Motor neuron (in vitro differentiated cells): ENCODE results near the gene HELB. TPM values are rescaled to one million over a fixed set of nuclear protein-coding genes. Genes with fewer than 3 reads are reported as not detected.

Experiments used
- ATAC-seq, 8 experiments: fragments of 200-7000 bp; cut with Tn5 transposase; replicated peaks in 6 of 8; 2 replicates each; pipeline ENCODE4 v1.8.0; 2021; ENCODE audit warnings: mild to moderate bottlenecking in 8 of 8, moderate library complexity in 8 of 8
- H3K27ac ChIP-seq, 2 donors: fragments of 250-450 bp; sonication (Bioruptor Pico); 2 replicates each; pipeline ENCODE4 v1.9.0; 2021; ENCODE audit warnings: antibody characterized with exemption in 2 of 2, mild to moderate bottlenecking in 2 of 2, moderate library complexity in 1 of 2
- H3K4me1 ChIP-seq, 2 donors: fragments of 250-450 bp; sonication (Bioruptor Pico); replicated peaks in 1 of 2; 2 replicates each; pipeline ENCODE4 v1.6.1; 2021; ENCODE audit warnings: antibody characterized with exemption in 2 of 2, mild to moderate bottlenecking in 2 of 2, moderate library complexity in 1 of 2
- H3K4me3 ChIP-seq, 5 donors: fragments of 250-450 bp; sonication (Bioruptor Pico); 2 replicates each; pipeline ENCODE4 v1.9.0; 2021; ENCODE audit warnings: antibody characterized with exemption in 5 of 5, mild to moderate bottlenecking in 5 of 5, moderate library complexity in 4 of 5
- WGBS, 10 experiments: fragments of 450-650 bp; shearing (Covaris generic); methylation state at CpG; one replicate each; pipeline ENCODE4 v1.0.0; 2022; 5-methylcytosine and 5-hydroxymethylcytosine counted together
- in situ Hi-C, 9 experiments: fragments of 400-800 bp; cut with MboI; loops; one replicate each; pipeline ENCODE4 v1.15.0; 2021; ENCODE audit warnings: low sequenced_read_pairs in 9 of 9, low pct_unique_long_range_greater_than_20kb in 2 of 9; ENCODE audit not compliant: unreplicated experiment in 9 of 9
- total RNA-seq, 8 experiments: library from RNA; unstranded; fragments of 300-600 nt; gene quantifications; 2 replicates each; pipeline versions ENCODE4 v1.2.3 to v1.2.4, GENCODE V29; 2022

The HELB gene
- total RNA-seq, result 10 to 100 TPM in 1 of 8 experiments, 1 to 10 TPM in 7; 3.0 to 15.8 (median 4.6) TPM

DNA sequence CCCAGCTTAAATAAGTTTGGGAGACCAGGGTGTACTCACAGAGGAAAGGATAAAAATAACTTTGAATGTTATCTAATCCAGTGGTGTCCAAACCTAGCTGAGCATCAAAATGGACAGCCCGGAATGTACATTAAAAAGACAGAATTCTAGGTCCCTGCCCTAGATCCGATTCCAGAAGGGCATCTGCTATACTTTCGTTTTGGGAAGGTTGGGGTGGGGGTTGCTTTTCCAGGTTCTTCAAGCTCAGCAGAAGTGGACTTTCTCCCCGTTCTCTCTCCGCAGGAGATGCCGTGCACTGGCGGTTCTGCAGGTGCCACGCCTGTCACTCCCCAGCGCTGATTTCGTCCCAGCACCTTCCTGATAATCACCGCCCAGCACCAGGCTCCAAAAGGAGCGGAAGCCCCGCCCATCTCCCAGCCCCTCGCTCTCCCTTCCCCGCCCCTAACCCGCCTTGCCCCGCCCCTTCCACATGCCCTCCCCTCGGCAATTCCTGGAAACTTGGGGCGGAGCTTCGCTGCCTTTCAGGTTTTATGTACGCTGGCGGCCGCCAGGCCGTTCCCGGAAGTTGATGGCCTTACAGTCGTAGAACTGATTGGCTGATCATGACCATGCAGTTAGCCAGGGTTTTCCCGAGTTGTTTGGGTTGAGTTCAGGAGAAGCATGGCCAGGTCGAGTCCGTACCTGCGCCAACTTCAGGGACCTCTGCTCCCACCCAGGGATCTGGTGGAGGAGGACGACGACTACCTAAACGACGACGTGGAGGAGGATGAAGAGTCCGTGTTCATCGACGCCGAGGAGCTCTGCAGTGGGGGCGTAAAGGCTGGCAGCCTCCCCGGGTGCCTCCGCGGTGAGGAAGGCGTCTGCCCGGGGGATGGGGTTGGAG is at the start of gene HELB:
TSS of gene HELB (plus strand) at position 550 of the 883 bp plus-strand sequence. CDS start at position 661, 111 bp downstream.
- 0 to 4% (median 0%) methylated on average over 1 to 18 of the region's 45 CpGs; no CpG with 5 or more reads in 1 of the 10 experiments for WGBS, 10 experiments
- H3K4me1 ChIP-seq, result peaks cover 5% of the 10 kb centered on the region in 2 donors
- in situ Hi-C loops, result no loop called here
- ATAC-seq, result peak; percentile 94 to 98 (median 97)
- H3K4me3 ChIP-seq, result peak within 1 kb of the TSS; percentile 45 to 97 (median 71)
- H3K27ac ChIP-seq, result peak within 1 kb of the TSS in 1 of 2 donors; percentile 37

DNA sequence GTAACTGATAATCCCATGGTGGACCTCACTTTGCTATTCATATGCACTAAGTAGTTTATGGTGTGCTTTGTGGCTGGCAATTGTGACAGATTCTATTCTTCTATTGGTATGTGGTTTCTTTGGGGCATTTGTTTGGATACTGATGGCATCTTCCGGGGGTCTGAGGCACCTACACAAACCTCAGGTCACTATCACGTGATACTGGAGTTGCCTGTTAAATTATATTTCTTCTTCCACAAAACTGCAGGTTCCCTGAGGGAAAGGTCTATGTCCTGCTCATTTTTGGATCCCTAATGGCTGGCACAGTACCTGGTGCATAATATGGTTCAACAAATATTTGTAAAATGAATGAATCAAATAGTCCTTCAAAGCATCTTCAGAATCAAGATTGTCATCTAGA is 49.5 kb upstream of the HELB start:
- Histone ChIP-seq H3K27ac (no peak overlapping the region), H3K4me1 (no peaks in the 10 kb centered on the region), H3K4me3 (no peak overlapping the region)
- ATAC-seq, result no peak
- WGBS, 10 experiments, result 50 to 100% (median 86%) methylated on average over 1 to 2 of the region's 2 CpGs; no CpG with 5 or more reads in 4 of the 10 experiments
- in situ Hi-C loops, result loop anchor here in 1 of 9 experiments (25.0 kb wide), 1 partner anchor 435 kb away; the partner anchor contains the start of gene GRIP1

DNA sequence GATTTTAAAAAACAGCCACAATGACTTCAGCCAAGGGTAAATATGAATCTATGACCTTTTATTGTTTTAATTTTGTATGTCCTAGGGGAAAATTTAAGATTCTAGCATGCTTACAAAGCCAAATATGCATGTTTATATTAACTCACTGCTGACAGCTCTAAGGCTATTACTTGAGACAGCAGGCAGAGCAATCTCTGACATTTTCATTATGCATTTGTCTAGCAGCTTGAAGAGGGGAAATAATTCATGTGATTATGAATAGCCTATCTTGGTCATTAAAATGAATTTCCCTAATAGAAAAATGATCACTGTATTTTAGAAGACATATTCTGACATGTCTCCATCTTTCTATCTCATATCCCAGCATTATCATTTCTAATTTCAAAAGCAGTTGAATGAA is 46.6 kb upstream of the HELB start:
- Histone ChIP-seq H3K4me3 (no peak overlapping the region), H3K4me1 (no peaks in the 10 kb centered on the region), H3K27ac (no peak overlapping the region)
- in situ Hi-C loops, result loop anchor here in 1 of 9 experiments (25.0 kb wide), 1 partner anchor 432 kb away; the partner anchor contains the start of gene GRIP1
- peak in 2 of 8 experiments; percentile 17 to 18 for ATAC-seq

DNA sequence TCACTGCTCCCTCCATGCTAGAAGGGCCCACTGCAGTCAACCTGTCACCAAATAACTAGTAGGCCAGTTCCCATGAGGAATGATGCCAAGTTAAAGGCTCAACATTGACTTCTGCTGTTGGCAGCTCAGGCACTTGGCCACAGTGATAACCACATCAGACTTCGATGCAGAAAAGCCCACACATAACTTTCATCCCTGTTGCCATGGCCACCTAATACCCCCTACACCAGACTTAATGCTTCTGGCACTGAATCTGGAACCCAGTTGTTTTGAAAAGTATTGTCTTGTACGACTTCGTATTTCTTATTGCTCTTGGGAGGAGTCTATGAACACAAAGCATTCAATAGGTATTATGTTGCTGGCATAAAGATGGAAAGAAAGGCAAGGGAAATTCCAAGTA is 44.3 kb upstream of the HELB start:
- in situ Hi-C loops, result loop anchor here in 1 of 9 experiments (25.0 kb wide), 1 partner anchor 429 kb away; the partner anchor contains the start of gene GRIP1
- Histone ChIP-seq H3K4me1 (no peaks in the 10 kb centered on the region), H3K4me3 (no peak overlapping the region), H3K27ac (no peak overlapping the region)
- 0 to 59% (median 29%) methylated on average over 2 to 3 of the region's 3 CpGs; no CpG with 5 or more reads in 4 of the 10 experiments for WGBS, 10 experiments
- peak in 4 of 8 experiments; percentile 16 to 70 (median 29) for ATAC-seq

DNA sequence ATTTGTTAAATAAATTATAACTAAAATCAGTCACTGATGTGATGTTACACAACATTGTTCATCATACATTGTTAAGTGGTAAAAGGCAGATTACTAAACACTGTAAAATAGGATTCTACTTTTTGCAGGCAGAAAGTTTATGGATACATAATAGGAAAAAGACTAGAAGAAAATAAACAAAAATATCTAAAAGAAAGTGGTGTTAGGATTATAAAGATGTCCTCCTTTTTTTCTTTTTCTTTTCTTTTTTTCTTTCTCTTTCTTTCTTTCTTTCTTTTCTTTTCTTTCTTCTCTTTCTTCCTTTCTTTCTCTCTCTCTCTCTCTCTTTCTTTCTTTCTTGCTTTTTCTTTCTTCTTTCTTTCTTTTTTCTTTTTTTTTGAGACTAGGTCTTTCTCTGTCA is 39.6 kb upstream of the HELB start:
- no peak overlapping the region for H3K27ac ChIP-seq
- no peak for ATAC-seq
- in situ Hi-C loops, result loop anchor here in 1 of 9 experiments (25.0 kb wide), 1 partner anchor 425 kb away; the partner anchor contains the start of gene GRIP1
- no peaks in the 10 kb centered on the region for H3K4me1 ChIP-seq
- H3K4me3 ChIP-seq, result no peak overlapping the region

DNA sequence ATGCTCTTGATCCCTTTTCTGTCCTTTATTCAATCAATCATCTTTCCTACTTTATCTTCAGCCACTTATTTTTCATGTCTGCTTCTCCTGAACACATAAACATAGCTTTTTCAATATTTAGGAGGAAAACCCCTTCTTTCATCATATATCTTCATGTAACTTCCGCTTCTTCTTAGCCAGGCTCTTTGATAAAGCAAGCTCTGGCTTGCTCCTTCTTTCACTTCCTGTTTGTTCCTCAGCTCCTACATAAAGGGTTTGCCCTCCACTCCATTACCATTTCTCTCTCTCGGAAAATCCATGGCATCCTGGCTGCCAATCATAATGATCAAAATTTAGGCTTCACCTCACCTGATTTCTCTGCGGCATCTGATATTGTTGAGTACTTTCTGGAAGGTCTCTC is 33.7 kb upstream of the HELB start:
- in situ Hi-C loops, result loop anchor here in 1 of 9 experiments (25.0 kb wide), 1 partner anchor 419 kb away; the partner anchor contains the start of gene GRIP1
- Histone ChIP-seq H3K4me1 (no peaks in the 10 kb centered on the region), H3K27ac (no peak overlapping the region), H3K4me3 (no peak overlapping the region)
- ATAC-seq, result no peak
- WGBS, 10 experiments, result 17 to 100% (median 67%) methylated on average over 2 to 3 of the region's 3 CpGs; no CpG with 5 or more reads in 1 of the 10 experiments

DNA sequence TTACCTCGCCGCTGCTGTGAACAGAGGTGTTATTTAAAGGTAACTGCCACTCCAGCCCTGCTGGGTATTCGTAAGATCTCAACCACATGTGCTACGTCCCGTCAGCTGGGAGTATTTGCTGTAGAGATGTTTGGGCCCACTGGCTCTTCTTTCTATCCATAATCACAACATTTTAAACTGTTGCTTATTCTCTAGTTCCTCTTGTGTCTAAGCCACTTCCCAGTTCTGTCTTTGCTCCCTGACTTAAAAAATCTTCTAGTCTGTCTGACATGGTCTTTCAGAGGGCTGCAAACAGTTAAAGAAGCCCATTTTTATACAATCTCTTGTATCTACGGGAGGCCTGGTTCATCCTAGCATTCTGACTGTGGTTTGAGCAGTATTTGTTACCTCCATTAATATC is 33.2 kb upstream of the HELB start:
- Histone ChIP-seq H3K27ac (no peak overlapping the region), H3K4me3 (no peak overlapping the region), H3K4me1 (no peaks in the 10 kb centered on the region)
- in situ Hi-C loops, result loop anchor here in 1 of 9 experiments (25.0 kb wide), 1 partner anchor 418 kb away; the partner anchor contains the start of gene GRIP1
- 70 to 100% (median 94%) methylated on average over 1 to 6 of the region's 6 CpGs; no CpG with 5 or more reads in 2 of the 10 experiments for WGBS, 10 experiments
- no peak for ATAC-seq

DNA sequence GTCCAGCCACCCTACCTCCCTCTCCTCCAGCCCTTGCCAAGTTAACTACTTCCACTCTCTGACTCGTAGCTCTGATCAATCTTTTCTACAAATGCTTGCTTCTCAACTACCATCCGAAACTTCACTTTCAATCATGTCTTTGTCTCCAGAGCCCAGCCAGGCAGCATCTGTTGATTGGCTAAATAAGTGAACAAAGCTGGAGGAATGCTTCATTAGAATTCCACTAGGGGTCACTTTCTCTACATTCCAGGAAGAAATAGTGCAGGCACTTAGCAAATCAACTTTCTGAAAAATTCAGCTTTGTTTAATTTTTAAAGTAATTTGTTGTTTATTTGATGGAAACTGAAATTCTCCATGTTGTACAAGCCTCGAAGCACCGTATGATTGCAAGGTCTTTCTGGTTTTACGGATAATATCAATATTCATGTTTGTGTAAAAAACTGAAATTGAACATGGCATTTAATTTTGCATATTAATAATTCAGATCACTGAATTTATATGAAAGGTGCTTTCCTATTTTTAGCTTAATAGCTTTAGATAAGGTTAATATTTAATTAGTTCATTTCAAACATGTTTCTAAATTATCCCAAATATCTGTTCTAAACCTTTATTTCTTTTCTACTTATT is 32.4 kb upstream of the HELB start:
- H3K4me1 ChIP-seq, result no peaks in the 10 kb centered on the region
- H3K27ac ChIP-seq, result no peak overlapping the region
- peak in 4 of 8 experiments; percentile 54 to 88 (median 80) for ATAC-seq
- WGBS, 10 experiments, result 0 to 86% (median 71%) methylated on average over 1 to 5 of the region's 5 CpGs
- H3K4me3 ChIP-seq, result no peak overlapping the region
- in situ Hi-C loops, result loop anchor here in 1 of 9 experiments (10.0 to 25.0 kb wide), 2 partner anchors 135 to 417 kb away; partner anchors contain the start of gene GRIP1

DNA sequence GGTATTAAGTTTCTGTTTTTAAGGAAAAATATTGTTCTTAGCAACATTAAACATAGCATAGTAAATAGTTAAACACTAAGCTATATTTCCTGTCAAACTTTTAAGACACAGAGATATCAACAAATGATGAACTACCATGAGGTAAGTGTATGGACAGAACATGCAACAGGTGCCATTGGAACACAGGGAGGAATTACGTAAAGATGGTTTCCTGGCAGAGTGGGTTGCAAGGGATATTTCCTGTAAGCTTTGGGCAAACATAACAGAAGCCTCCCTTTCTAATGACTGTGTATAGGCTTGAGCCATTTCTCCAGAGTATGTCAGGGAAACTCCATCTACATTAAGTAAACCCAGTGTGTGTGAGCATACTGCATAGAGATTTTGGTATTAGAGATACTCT is 31.7 kb upstream of the HELB start:
- WGBS, 10 experiments, result 17 to 100% (median 88%) methylated on average over 1 of the region's 1 CpG; no CpG with 5 or more reads in 3 of the 10 experiments
- Histone ChIP-seq H3K4me1 (no peaks in the 10 kb centered on the region), H3K27ac (no peak overlapping the region), H3K4me3 (no peak overlapping the region)
- in situ Hi-C loops, result loop anchor here in 1 of 9 experiments (10.0 to 25.0 kb wide), 2 partner anchors 134 to 417 kb away; partner anchors contain the start of gene GRIP1
- no peak for ATAC-seq

DNA sequence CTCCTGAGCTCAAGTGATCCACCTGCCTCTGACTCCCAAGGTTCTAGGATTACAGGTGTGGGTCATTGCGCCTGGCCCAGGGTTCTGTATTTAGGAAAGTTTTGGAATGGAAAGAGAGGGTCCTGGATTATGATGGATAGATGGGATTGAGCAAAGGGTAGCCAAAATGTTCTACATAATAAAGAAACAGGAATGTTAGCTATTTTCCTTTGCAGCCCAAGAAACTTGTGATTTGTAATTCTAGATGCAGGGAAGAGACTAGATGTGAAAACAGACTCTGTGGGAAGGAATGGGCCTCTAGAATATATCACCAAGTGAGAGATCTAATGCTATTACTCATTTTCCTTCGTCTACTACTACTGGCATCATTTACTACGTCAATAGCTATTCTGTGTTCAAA is 29.6 kb upstream of the HELB start:
- Histone ChIP-seq H3K4me1 (no peaks in the 10 kb centered on the region), H3K27ac (no peak overlapping the region), H3K4me3 (no peak overlapping the region)
- in situ Hi-C loops, result loop anchor here in 1 of 9 experiments (10.0 to 25.0 kb wide), 2 partner anchors 132 to 415 kb away; partner anchors contain the start of gene GRIP1
- no peak for ATAC-seq
- WGBS, 10 experiments, result 20 to 100% (median 51%) methylated on average over 1 to 3 of the region's 3 CpGs; no CpG with 5 or more reads in 1 of the 10 experiments

DNA sequence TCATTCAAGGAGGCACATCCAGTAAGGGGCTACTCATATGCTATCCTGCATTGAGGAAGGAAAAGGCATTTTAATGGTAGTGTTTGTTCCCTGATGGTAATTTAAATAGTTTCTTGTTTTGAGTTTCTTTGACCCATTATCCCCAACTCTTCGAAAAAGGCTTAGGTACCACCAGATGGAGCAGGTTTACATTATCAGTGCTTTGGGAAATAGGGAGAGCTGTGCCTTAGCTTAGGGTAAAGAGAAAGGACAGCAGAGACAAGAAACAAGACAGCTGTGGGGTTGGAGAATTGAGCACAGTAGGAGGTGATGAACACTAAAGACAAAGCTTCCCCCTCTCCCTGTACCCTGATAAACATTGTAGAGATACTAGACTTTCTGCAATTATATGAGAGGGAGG is 29.1 kb upstream of the HELB start:
- Histone ChIP-seq H3K27ac (no peak overlapping the region), H3K4me3 (no peak overlapping the region), H3K4me1 (no peaks in the 10 kb centered on the region)
- WGBS, 10 experiments, result 22 to 100% (median 71%) methylated on average over 1 of the region's 1 CpG; no CpG with 5 or more reads in 3 of the 10 experiments
- in situ Hi-C loops, result loop anchor here in 1 of 9 experiments (10.0 to 25.0 kb wide), 2 partner anchors 132 to 414 kb away; partner anchors contain the start of gene GRIP1
- ATAC-seq, result no peak

DNA sequence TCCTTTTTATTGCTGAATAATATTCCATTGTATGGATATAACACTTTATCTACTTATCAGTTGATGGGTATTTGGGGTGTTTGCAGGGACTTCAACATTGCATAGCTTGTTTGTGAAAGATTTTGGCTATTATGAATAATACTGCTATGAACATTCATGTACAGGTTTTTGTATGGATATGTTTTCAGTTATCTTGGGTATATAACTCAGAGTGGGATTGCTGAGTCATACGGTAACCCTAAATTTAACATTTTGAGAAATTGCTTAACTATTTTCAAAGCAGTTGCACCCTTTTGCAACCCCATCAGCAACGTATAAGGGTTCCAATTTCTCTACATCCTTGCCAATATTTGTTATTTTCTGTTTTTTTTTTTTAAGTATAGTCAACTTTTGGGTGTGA is 27.3 kb upstream of the HELB start:
- H3K4me1 ChIP-seq, result no peaks in the 10 kb centered on the region
- 21 to 89% (median 42%) methylated on average over 1 to 2 of the region's 2 CpGs; no CpG with 5 or more reads in 2 of the 10 experiments for whole genome bisulfite sequencing, 10 experiments
- in situ Hi-C loops, result loop anchor here in 1 of 9 experiments (10.0 kb wide), 1 partner anchor 130 kb away; no protein-coding TSS in a partner anchor
- no peak for ATAC-seq
- no peak overlapping the region for H3K27ac ChIP-seq
- H3K4me3 ChIP-seq, result no peak overlapping the region
